HepG2 (cell line): Measurements from ENCODE around the gene DLX1. TPM values are rescaled to one million over a fixed set of nuclear protein-coding genes. Genes with fewer than 3 reads are reported as not detected.

Experiments
- AKAP8 ChIP-seq: sonication (generic); formaldehyde crosslinking; IDR thresholded peaks from 2 replicates; pipeline ENCODE4 v1.5.1; 2020; ENCODE audit warnings: mild to moderate bottlenecking, missing genetic modification reagents
- ATF7-NPFF ChIP-seq: sonication (generic); formaldehyde crosslinking; IDR thresholded peaks from 2 replicates; pipeline ENCODE4 v1.8.1; 2023; ENCODE audit warnings: mild to moderate bottlenecking, low read depth, missing genetic modification reagents, moderate library complexity
- ATM ChIP-seq: fragments of 450-650 bp; IDR thresholded peaks from 2 replicates; pipeline ENCODE4 v1.7.1; 2017; ENCODE audit warnings: mild to moderate bottlenecking, borderline replicate concordance
- HIVEP1 ChIP-seq: sonication (generic); formaldehyde crosslinking; IDR thresholded peaks from 2 replicates; pipeline ENCODE4 v1.4.0; 2020; ENCODE audit warnings: mild to moderate bottlenecking, missing genetic modification reagents
- NCOA2 ChIP-seq: sonication (generic); formaldehyde crosslinking; IDR thresholded peaks from 2 replicates; pipeline ENCODE4 v1.8.0; 2022; ENCODE audit warnings: inconsistent platforms
- POLR2A ChIP-seq, 2 experiments: IDR thresholded peaks; 2 replicates each; pipeline ENCODE4 v1.6.1; 2011; ENCODE audit warnings: low read depth in 2 of 2, low read length in 2 of 2, mild to moderate bottlenecking in 1 of 2, moderate library complexity in 1 of 2; ENCODE audit not compliant: insufficient read depth in 1 of 2
- SPEN ChIP-seq: sonication (generic); formaldehyde crosslinking; IDR thresholded peaks from 2 replicates; pipeline ENCODE4 v1.5.1; 2020; ENCODE audit warnings: low read depth, mild to moderate bottlenecking, missing genetic modification reagents
- ZFAT ChIP-seq: sonication (generic); formaldehyde crosslinking; conservative IDR thresholded peaks from 2 replicates; pipeline ENCODE4 v1.8.1; 2023; ENCODE audit warnings: missing genetic modification reagents, inconsistent platforms
- ZFP1 ChIP-seq: IDR thresholded peaks from 2 replicates; pipeline ENCODE4 v1.6.1; 2016
- ZNF275 ChIP-seq: sonication (generic); formaldehyde crosslinking; IDR thresholded peaks from 2 replicates; pipeline ENCODE4 v1.8.0; 2022; ENCODE audit warnings: missing genetic modification reagents, mild to moderate bottlenecking, inconsistent platforms, borderline replicate concordance
- ZNF280D ChIP-seq: sonication (generic); formaldehyde crosslinking; IDR thresholded peaks from 2 replicates; pipeline ENCODE4 v1.5.1; 2020; ENCODE audit warnings: mild to moderate bottlenecking, missing genetic modification reagents
- polyA plus RNA-seq, 8 experiments: library from polyadenylated mRNA; depleted of rRNA in 3 of 8; stranded (reverse) in 7 of 8; unstranded in 1 of 8; fragments of >200 nt; fragmentation: Illumina TruSeq in 4 of 8; extraction: Trizol in 4 of 8; gene quantifications; 2 replicates each; pipeline versions ENCODE4 v1.2.1 to v1.2.3, GENCODE V29; 2011 to 2016; ENCODE audit warnings: low read depth in 4 of 8, missing spikeins in 1 of 8, mixed read lengths in 1 of 8; ENCODE audit not compliant: insufficient read depth in 1 of 8
- total RNA-seq, 5 experiments: library from RNA; depleted of rRNA; stranded (reverse); fragments of >200 nt; fragmentation: Illumina TruSeq; extraction: Trizol; gene quantifications; 2 replicates each; pipeline ENCODE4 v1.2.3, GENCODE V29; 2016; ENCODE audit warnings: low read depth in 1 of 5
- TF ChIP-seq, protein P1 (sequence below): sonication (generic); formaldehyde crosslinking; IDR thresholded peaks from 2 replicates; pipeline ENCODE4 v1.5.0; 2020; ENCODE audit warnings: mild to moderate bottlenecking, missing genetic modification reagents, borderline replicate concordance
- TF ChIP-seq, protein P2 (sequence below), 2 experiments: sonication (generic) in 1 of 2; formaldehyde crosslinking in 1 of 2; IDR thresholded peaks; 2 replicates each; pipeline versions ENCODE4 v1.4.0 to v1.6.1; 2018 to 2020; ENCODE audit warnings: missing genetic modification reagents in 2 of 2, borderline replicate concordance in 1 of 2, low read depth in 1 of 2, mild to moderate bottlenecking in 1 of 2, missing biosample characterization in 1 of 2

The DLX1 gene
- total and polyA plus RNA-seq, 2 of the 13 experiments (the other 11 are each of a cell fraction or from before 2014, with no cell fraction given): 0.18 to 0.86 TPM

- TF ChIP-seq, protein P1, sequence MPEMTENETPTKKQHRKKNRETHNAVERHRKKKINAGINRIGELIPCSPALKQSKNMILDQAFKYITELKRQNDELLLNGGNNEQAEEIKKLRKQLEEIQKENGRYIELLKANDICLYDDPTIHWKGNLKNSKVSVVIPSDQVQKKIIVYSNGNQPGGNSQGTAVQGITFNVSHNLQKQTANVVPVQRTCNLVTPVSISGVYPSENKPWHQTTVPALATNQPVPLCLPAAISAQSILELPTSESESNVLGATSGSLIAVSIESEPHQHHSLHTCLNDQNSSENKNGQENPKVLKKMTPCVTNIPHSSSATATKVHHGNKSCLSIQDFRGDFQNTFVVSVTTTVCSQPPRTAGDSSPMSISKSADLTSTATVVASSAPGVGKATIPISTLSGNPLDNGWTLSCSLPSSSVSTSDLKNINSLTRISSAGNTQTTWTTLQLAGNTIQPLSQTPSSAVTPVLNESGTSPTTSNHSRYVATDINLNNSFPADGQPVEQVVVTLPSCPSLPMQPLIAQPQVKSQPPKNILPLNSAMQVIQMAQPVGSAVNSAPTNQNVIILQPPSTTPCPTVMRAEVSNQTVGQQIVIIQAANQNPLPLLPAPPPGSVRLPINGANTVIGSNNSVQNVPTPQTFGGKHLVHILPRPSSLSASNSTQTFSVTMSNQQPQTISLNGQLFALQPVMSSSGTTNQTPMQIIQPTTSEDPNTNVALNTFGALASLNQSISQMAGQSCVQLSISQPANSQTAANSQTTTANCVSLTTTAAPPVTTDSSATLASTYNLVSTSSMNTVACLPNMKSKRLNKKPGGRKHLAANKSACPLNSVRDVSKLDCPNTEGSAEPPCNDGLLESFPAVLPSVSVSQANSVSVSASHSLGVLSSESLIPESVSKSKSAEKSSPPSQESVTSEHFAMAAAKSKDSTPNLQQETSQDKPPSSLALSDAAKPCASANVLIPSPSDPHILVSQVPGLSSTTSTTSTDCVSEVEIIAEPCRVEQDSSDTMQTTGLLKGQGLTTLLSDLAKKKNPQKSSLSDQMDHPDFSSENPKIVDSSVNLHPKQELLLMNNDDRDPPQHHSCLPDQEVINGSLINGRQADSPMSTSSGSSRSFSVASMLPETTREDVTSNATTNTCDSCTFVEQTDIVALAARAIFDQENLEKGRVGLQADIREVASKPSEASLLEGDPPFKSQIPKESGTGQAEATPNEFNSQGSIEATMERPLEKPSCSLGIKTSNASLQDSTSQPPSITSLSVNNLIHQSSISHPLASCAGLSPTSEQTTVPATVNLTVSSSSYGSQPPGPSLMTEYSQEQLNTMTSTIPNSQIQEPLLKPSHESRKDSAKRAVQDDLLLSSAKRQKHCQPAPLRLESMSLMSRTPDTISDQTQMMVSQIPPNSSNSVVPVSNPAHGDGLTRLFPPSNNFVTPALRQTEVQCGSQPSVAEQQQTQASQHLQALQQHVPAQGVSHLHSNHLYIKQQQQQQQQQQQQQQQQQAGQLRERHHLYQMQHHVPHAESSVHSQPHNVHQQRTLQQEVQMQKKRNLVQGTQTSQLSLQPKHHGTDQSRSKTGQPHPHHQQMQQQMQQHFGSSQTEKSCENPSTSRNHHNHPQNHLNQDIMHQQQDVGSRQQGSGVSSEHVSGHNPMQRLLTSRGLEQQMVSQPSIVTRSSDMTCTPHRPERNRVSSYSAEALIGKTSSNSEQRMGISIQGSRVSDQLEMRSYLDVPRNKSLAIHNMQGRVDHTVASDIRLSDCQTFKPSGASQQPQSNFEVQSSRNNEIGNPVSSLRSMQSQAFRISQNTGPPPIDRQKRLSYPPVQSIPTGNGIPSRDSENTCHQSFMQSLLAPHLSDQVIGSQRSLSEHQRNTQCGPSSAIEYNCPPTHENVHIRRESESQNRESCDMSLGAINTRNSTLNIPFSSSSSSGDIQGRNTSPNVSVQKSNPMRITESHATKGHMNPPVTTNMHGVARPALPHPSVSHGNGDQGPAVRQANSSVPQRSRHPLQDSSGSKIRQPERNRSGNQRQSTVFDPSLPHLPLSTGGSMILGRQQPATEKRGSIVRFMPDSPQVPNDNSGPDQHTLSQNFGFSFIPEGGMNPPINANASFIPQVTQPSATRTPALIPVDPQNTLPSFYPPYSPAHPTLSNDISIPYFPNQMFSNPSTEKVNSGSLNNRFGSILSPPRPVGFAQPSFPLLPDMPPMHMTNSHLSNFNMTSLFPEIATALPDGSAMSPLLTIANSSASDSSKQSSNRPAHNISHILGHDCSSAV (CRISPR knock-in tag): no peak
- peak; percentile 52; the same call in 1 of the 2 replicates for TF ChIP-seq NCOA2 (CRISPR knock-in tag)
- no peak for TF ChIP-seq ZNF280D (CRISPR knock-in tag)
- TF ChIP-seq, protein P2, sequence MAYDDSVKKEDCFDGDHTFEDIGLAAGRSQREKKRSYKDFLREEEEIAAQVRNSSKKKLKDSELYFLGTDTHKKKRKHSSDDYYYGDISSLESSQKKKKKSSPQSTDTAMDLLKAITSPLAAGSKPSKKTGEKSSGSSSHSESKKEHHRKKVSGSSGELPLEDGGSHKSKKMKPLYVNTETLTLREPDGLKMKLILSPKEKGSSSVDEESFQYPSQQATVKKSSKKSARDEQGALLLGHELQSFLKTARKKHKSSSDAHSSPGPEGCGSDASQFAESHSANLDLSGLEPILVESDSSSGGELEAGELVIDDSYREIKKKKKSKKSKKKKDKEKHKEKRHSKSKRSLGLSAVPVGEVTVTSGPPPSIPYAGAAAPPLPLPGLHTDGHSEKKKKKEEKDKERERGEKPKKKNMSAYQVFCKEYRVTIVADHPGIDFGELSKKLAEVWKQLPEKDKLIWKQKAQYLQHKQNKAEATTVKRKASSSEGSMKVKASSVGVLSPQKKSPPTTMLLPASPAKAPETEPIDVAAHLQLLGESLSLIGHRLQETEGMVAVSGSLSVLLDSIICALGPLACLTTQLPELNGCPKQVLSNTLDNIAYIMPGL (CRISPR knock-in tag; IDR thresholded peaks at IDR 0.05; ENCODE audit: borderline replicate concordance in 1 of 2, low read depth in 1 of 2): peak in 1 of 2 experiments; percentile 19; a peak in 2 of 4 replicates
- TF ChIP-seq ATF7-NPFF: peak; percentile 93; the same call in 1 of the 2 replicates
- peak; percentile 70; the same call in 1 of the 2 replicates for TF ChIP-seq ZFAT (CRISPR knock-in tag)
- TF ChIP-seq SPEN (CRISPR knock-in tag): no peak; the same call in 1 of the 2 replicates
- peak; percentile 46; the same call in 1 of the 2 replicates for TF ChIP-seq ZNF275
- peak in 1 of 2 experiments; percentile 72; a peak in 2 of 4 replicates for TF ChIP-seq POLR2A (IDR thresholded peaks at IDR 0.05; ENCODE audit: insufficient read depth in 1 of 2, low read depth in 2 of 2, low read length in 2 of 2)
- no peak for TF ChIP-seq ATM
- no peak for TF ChIP-seq AKAP8
- no peak for TF ChIP-seq ZFP1 (CRISPR knock-in tag)
- peak; percentile 88 for TF ChIP-seq HIVEP1 (CRISPR knock-in tag)
Observed at GRCh38 chr2:172102391-172103359, 17.4 kb downstream of the DLX1 start, which contains the start of gene DLX2 (continued).
